ENCODE data around the gene VPS45. TPM values are rescaled to one million over a fixed set of nuclear protein-coding genes. Genes with fewer than 3 reads are reported as not detected.

VPS45 gene
- total and polyA plus RNA-seq, 4 donors = 19.7 to 58.2 (median 46.2) TPM

- H3K27me3 ChIP-seq (ENCODE audit: control insufficient read depth in 1 of 2, insufficient read depth in 2 of 2, low read length in 1 of 2) = no peaks in the 10 kb centered on the region
- H3K27ac ChIP-seq (ENCODE audit: low read depth in 1 of 2, low read length in 2 of 2) = no peak overlapping the region
- H3K36me3 ChIP-seq (ENCODE audit: control insufficient read depth in 1 of 2, insufficient read depth in 2 of 2, low read length in 1 of 2) = peaks cover 2 to 9% of the 10 kb centered on the region in 2 donors
- no peaks in the 10 kb centered on the region for H3K4me1 ChIP-seq (ENCODE audit: control insufficient read depth in 1 of 2, insufficient read depth in 2 of 2, low read length in 2 of 2)
- no peaks in the 10 kb centered on the region for H3K9me3 ChIP-seq (ENCODE audit: control insufficient read depth, low read length)
- DNase-seq (no peak), ATAC-seq (ENCODE audit: low FRiP score) (no peak)
- H3K4me3 ChIP-seq (ENCODE audit: low read length in 2 of 2) = no peak overlapping the region
- intact Hi-C loops (cut with DNase I) = no loop called here
Measured at GRCh38 chr1:150080784-150081183, 13.2 kb downstream of the VPS45 start.

GRCh38 chr1:150082494-150082893, 14.9 kb downstream of the VPS45 start:
- ATAC-seq (ENCODE audit: low FRiP score) = no peak
- Histone ChIP-seq H3K36me3 (ENCODE audit: control insufficient read depth in 1 of 2, insufficient read depth in 2 of 2, low read length in 1 of 2) (peaks cover 2 to 9% of the 10 kb centered on the region in 2 donors), H3K4me3 (ENCODE audit: low read length in 2 of 2) (no peak overlapping the region), H3K27ac (ENCODE audit: low read depth in 1 of 2, low read length in 2 of 2) (no peak overlapping the region), H3K27me3 (ENCODE audit: control insufficient read depth in 1 of 2, insufficient read depth in 2 of 2, low read length in 1 of 2) (no peaks in the 10 kb centered on the region), H3K4me1 (ENCODE audit: control insufficient read depth in 1 of 2, insufficient read depth in 2 of 2, low read length in 2 of 2) (no peaks in the 10 kb centered on the region), H3K9me3 (ENCODE audit: control insufficient read depth, low read length) (no peaks in the 10 kb centered on the region)
- WGBS, 2 donors = 82% methylated on average over 4 of the region's 4 CpGs
- DNase-seq = no peak
- intact Hi-C loops (cut with DNase I) = no loop called here

GRCh38 chr1:150083907-150084306, 16.3 kb downstream of the VPS45 start:
- Histone ChIP-seq H3K27me3 (ENCODE audit: control insufficient read depth in 1 of 2, insufficient read depth in 2 of 2, low read length in 1 of 2) (no peaks in the 10 kb centered on the region), H3K36me3 (ENCODE audit: control insufficient read depth in 1 of 2, insufficient read depth in 2 of 2, low read length in 1 of 2) (peaks cover 4 to 5% of the 10 kb centered on the region in 2 donors), H3K27ac (ENCODE audit: low read depth in 1 of 2, low read length in 2 of 2) (peak overlapping the region in 1 of 2 donors; percentile 57), H3K9me3 (ENCODE audit: control insufficient read depth, low read length) (no peaks in the 10 kb centered on the region), H3K4me1 (ENCODE audit: control insufficient read depth in 1 of 2, insufficient read depth in 2 of 2, low read length in 2 of 2) (peaks cover 0 to 1% of the 10 kb centered on the region in 2 donors), H3K4me3 (ENCODE audit: low read length in 2 of 2) (no peak overlapping the region)
- DNase-seq = no peak
- ATAC-seq (ENCODE audit: low FRiP score) = no peak
- intact Hi-C loops (cut with DNase I) = no loop called here

GRCh38 chr1:150085406-150085805, 17.8 kb downstream of the VPS45 start:
- ATAC-seq (ENCODE audit: low FRiP score) = no peak

GRCh38 chr1:150087415-150087814, 19.8 kb downstream of the VPS45 start:
- peaks cover 0 to 1% of the 10 kb centered on the region in 2 donors for H3K4me1 ChIP-seq (ENCODE audit: control insufficient read depth in 1 of 2, insufficient read depth in 2 of 2, low read length in 2 of 2)
- no peak overlapping the region for H3K4me3 ChIP-seq (ENCODE audit: low read length in 2 of 2)
- H3K9me3 ChIP-seq (ENCODE audit: control insufficient read depth, low read length) = no peaks in the 10 kb centered on the region
- intact Hi-C loops (cut with DNase I) = no loop called here
- WGBS, 2 donors = 81 to 84% methylated on average over 2 of the region's 2 CpGs
- H3K36me3 ChIP-seq (ENCODE audit: control insufficient read depth in 1 of 2, insufficient read depth in 2 of 2, low read length in 1 of 2) = peaks cover 3 to 4% of the 10 kb centered on the region in 2 donors
- peak overlapping the region in 1 of 2 donors; percentile 57 for H3K27ac ChIP-seq (ENCODE audit: low read depth in 1 of 2, low read length in 2 of 2)
- DNase-seq = no peak
- no peak for ATAC-seq (ENCODE audit: low FRiP score)
- no peaks in the 10 kb centered on the region for H3K27me3 ChIP-seq (ENCODE audit: control insufficient read depth in 1 of 2, insufficient read depth in 2 of 2, low read length in 1 of 2)

More at GRCh38 chr1:150085406-150085805, 17.8 kb downstream of the VPS45 start:
- no peak overlapping the region for H3K4me3 ChIP-seq (ENCODE audit: low read length in 2 of 2)
- WGBS, 2 donors = 64 to 65% methylated on average over 2 of the region's 2 CpGs
- H3K27me3 ChIP-seq (ENCODE audit: control insufficient read depth in 1 of 2, insufficient read depth in 2 of 2, low read length in 1 of 2) = no peaks in the 10 kb centered on the region
- no peak for DNase-seq
- H3K36me3 ChIP-seq (ENCODE audit: control insufficient read depth in 1 of 2, insufficient read depth in 2 of 2, low read length in 1 of 2) = peaks cover 0 to 4% of the 10 kb centered on the region in 2 donors
- no peak overlapping the region for H3K27ac ChIP-seq (ENCODE audit: low read depth in 1 of 2, low read length in 2 of 2)
- no peaks in the 10 kb centered on the region for H3K9me3 ChIP-seq (ENCODE audit: control insufficient read depth, low read length)
- intact Hi-C loops (cut with DNase I) = no loop called here
- peaks cover 0 to 1% of the 10 kb centered on the region in 2 donors for H3K4me1 ChIP-seq (ENCODE audit: control insufficient read depth in 1 of 2, insufficient read depth in 2 of 2, low read length in 2 of 2)

- no peaks in the 10 kb centered on the region for H3K9me3 ChIP-seq (ENCODE audit: control insufficient read depth, low read length)
- no peak for DNase-seq
- no peaks in the 10 kb centered on the region for H3K27me3 ChIP-seq (ENCODE audit: control insufficient read depth in 1 of 2, insufficient read depth in 2 of 2, low read length in 1 of 2)
- no peak for ATAC-seq (ENCODE audit: low FRiP score)
- no peak overlapping the region for H3K27ac ChIP-seq (ENCODE audit: low read depth in 1 of 2, low read length in 2 of 2)
- WGBS, 2 donors = 96 to 98% methylated on average over 3 of the region's 3 CpGs
- no peak overlapping the region for H3K4me3 ChIP-seq (ENCODE audit: low read length in 2 of 2)
- intact Hi-C loops (cut with DNase I) = loop anchor here in 1 of 2 donors (5.0 kb wide), 1 partner anchor 67 kb away; no protein-coding TSS in a partner anchor
- H3K36me3 ChIP-seq (ENCODE audit: control insufficient read depth in 1 of 2, insufficient read depth in 2 of 2, low read length in 1 of 2) = peaks cover 2 to 3% of the 10 kb centered on the region in 2 donors
- H3K4me1 ChIP-seq (ENCODE audit: control insufficient read depth in 1 of 2, insufficient read depth in 2 of 2, low read length in 2 of 2) = peaks cover 0 to 1% of the 10 kb centered on the region in 2 donors
Measured at GRCh38 chr1:150089846-150090520, 22.4 kb downstream of the VPS45 start.

GRCh38 chr1:150092180-150092791, 24.7 kb downstream of the VPS45 start:
- WGBS, 2 donors = 79 to 82% methylated on average over 3 of the region's 3 CpGs
- peaks cover 0 to 1% of the 10 kb centered on the region in 2 donors for H3K4me1 ChIP-seq (ENCODE audit: control insufficient read depth in 1 of 2, insufficient read depth in 2 of 2, low read length in 2 of 2)
- no peak overlapping the region for H3K27ac ChIP-seq (ENCODE audit: low read depth in 1 of 2, low read length in 2 of 2)
- intact Hi-C loops (cut with DNase I) = loop anchor here in 1 of 2 donors (5.0 kb wide), 1 partner anchor 65 kb away; no protein-coding TSS in a partner anchor
- no peaks in the 10 kb centered on the region for H3K27me3 ChIP-seq (ENCODE audit: control insufficient read depth in 1 of 2, insufficient read depth in 2 of 2, low read length in 1 of 2)
- DNase-seq (no peak), ATAC-seq (ENCODE audit: low FRiP score) (no peak)
- peaks cover 2 to 3% of the 10 kb centered on the region in 2 donors for H3K36me3 ChIP-seq (ENCODE audit: control insufficient read depth in 1 of 2, insufficient read depth in 2 of 2, low read length in 1 of 2)
- no peak overlapping the region for H3K4me3 ChIP-seq (ENCODE audit: low read length in 2 of 2)
- no peaks in the 10 kb centered on the region for H3K9me3 ChIP-seq (ENCODE audit: control insufficient read depth, low read length)

- Histone ChIP-seq H3K4me1 (ENCODE audit: control insufficient read depth in 1 of 2, insufficient read depth in 2 of 2, low read length in 2 of 2) (no peaks in the 10 kb centered on the region), H3K27me3 (ENCODE audit: control insufficient read depth in 1 of 2, insufficient read depth in 2 of 2, low read length in 1 of 2) (no peaks in the 10 kb centered on the region), H3K9me3 (ENCODE audit: control insufficient read depth, low read length) (no peaks in the 10 kb centered on the region), H3K27ac (ENCODE audit: low read depth in 1 of 2, low read length in 2 of 2) (peak overlapping the region in 1 of 2 donors; percentile 90), H3K4me3 (ENCODE audit: low read length in 2 of 2) (no peak overlapping the region), H3K36me3 (ENCODE audit: control insufficient read depth in 1 of 2, insufficient read depth in 2 of 2, low read length in 1 of 2) (peaks cover 0 to 3% of the 10 kb centered on the region in 2 donors)
- 0 to 7% methylated on average over 1 of the region's 1 CpG for WGBS, 2 donors
- intact Hi-C loops (cut with DNase I) = loop anchor here in 1 of 2 donors (5.0 kb wide), 1 partner anchor 63 kb away; no protein-coding TSS in a partner anchor
- no peak for DNase-seq
- no peak for ATAC-seq (ENCODE audit: low FRiP score)
Measured at GRCh38 chr1:150093805-150094204, 26.2 kb downstream of the VPS45 start.

Data from aorta (tissue), 5 donors.